ENCODE results near the gene HPS6. TPM values are rescaled to one million over a fixed set of nuclear protein-coding genes. Genes with fewer than 3 reads are reported as not detected.

HPS6 gene
- 10 to 100 TPM in 3 of 4 donors, 1 to 10 TPM in 1; 3.8 to 28.4 (median 15.6) TPM for total RNA-seq

GRCh38 chr10:102064868-102065560 lies at the start of gene HPS6:
TSS of gene HPS6 (plus strand) at chr10:102065349. CDS start at chr10:102065475, 126 bp downstream.
- Histone ChIP-seq H3K4me1 (peaks cover 0 to 17% of the 10 kb centered on the region in 2 donors), H3K4me3 (peak within 1 kb of the TSS; percentile 39 to 89), H3K27ac (peak within 1 kb of the TSS; percentile 73 to 94), H3K9me3 (no peaks in the 10 kb centered on the region), H3K36me3 (no peaks in the 10 kb centered on the region), H3K27me3 (no peaks in the 10 kb centered on the region)
- intact Hi-C loops (cut with DNase I; ENCODE audit: low total_unique reads): no loop called here
- TF ChIP-seq, protein P1, sequence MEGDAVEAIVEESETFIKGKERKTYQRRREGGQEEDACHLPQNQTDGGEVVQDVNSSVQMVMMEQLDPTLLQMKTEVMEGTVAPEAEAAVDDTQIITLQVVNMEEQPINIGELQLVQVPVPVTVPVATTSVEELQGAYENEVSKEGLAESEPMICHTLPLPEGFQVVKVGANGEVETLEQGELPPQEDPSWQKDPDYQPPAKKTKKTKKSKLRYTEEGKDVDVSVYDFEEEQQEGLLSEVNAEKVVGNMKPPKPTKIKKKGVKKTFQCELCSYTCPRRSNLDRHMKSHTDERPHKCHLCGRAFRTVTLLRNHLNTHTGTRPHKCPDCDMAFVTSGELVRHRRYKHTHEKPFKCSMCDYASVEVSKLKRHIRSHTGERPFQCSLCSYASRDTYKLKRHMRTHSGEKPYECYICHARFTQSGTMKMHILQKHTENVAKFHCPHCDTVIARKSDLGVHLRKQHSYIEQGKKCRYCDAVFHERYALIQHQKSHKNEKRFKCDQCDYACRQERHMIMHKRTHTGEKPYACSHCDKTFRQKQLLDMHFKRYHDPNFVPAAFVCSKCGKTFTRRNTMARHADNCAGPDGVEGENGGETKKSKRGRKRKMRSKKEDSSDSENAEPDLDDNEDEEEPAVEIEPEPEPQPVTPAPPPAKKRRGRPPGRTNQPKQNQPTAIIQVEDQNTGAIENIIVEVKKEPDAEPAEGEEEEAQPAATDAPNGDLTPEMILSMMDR (IDR thresholded peaks at IDR 0.05): peak in 3 of 4 experiments; percentile 13 to 47 (median 22)
- TF ChIP-seq POLR2A (IDR thresholded peaks at IDR 0.05): peak; percentile 47 to 81
- DNase-seq: peak; percentile 87 to 90

DNA sequence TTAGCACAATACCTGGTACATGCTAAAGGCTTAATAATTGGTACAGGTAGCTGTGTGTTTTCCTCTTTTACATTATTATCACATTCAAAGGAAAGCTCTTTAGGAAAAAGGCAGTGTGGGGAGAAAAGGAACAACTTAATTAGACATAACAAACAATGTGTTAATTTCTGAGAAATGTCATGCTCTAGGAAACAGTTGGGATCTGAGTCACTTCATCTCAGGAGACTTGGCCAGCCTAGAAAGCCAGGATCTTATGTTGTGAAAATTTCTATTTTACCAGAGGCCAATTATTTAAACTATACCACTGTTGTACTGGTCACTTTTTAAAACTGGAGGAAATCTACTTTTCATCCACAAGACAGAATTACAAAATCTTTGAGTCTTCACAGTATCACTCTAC lies 48.7 kb upstream of the HPS6 start:
- no peak for DNase-seq
- Histone ChIP-seq H3K36me3 (no peaks in the 10 kb centered on the region), H3K4me3 (no peak overlapping the region), H3K27ac (no peak overlapping the region), H3K27me3 (no peaks in the 10 kb centered on the region), H3K9me3 (no peaks in the 10 kb centered on the region), H3K4me1 (no peaks in the 10 kb centered on the region)
- TF ChIP-seq, protein P1 (IDR thresholded peaks at IDR 0.05): no peak
- TF ChIP-seq POLR2A (IDR thresholded peaks at IDR 0.05): no peak
- intact Hi-C loops (cut with DNase I; ENCODE audit: low total_unique reads): no loop called here

DNA sequence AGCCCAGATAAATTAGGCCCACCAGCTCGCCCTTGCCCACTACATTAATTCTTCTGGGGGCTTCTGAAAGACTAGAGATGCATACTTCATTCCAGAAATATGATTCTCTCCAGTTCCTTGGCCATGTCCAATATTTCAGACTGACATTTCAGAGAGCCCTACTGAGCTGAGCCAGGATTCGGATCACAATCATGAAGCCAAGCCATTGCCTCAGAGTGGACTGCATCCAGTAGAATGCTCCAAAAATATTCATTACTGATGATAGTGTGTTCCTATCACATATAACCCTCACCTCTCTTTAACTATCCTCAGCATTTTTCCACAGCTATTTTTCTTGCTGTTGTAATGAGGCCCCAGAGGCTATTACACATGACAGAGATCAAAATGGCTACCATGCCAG lies 47.9 kb upstream of the HPS6 start:
- H3K36me3 ChIP-seq: no peaks in the 10 kb centered on the region
- intact Hi-C loops (cut with DNase I; ENCODE audit: low total_unique reads): no loop called here

DNA sequence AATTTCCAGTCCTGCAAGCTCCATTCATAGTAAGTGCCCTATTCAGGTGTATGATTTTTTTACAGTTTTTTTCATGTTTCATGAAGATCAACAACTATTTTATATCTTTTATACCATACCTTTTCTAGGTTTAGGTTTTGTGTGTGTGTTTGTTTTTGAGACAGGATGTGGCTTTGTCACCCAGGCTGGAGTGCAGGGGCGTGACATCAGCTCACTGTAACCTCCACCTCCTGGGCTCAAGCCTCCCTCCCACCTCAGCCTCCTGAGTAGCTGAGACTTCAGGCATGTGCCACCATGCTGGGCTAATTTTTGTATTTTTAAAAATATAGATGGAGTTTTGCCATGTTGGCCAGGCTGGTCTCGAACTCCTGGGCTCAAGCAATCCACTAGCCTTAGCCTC lies 44.2 kb upstream of the HPS6 start:
- H3K27ac ChIP-seq: no peak overlapping the region
- DNase-seq: no peak
- TF ChIP-seq, protein P1 (IDR thresholded peaks at IDR 0.05): no peak
- TF ChIP-seq POLR2A (IDR thresholded peaks at IDR 0.05): no peak
- intact Hi-C loops (cut with DNase I; ENCODE audit: low total_unique reads): no loop called here
- H3K9me3 ChIP-seq: no peaks in the 10 kb centered on the region
- H3K36me3 ChIP-seq: no peaks in the 10 kb centered on the region
- no peak overlapping the region for H3K4me3 ChIP-seq
- no peaks in the 10 kb centered on the region for H3K4me1 ChIP-seq
- H3K27me3 ChIP-seq: no peaks in the 10 kb centered on the region

More for the DNA sequence above, 47.9 kb upstream of the HPS6 start:
- Histone ChIP-seq H3K9me3 (no peaks in the 10 kb centered on the region), H3K4me1 (no peaks in the 10 kb centered on the region), H3K4me3 (no peak overlapping the region), H3K27me3 (no peaks in the 10 kb centered on the region), H3K27ac (no peak overlapping the region)
- no peak for DNase-seq
- TF ChIP-seq POLR2A (IDR thresholded peaks at IDR 0.05): no peak
- TF ChIP-seq, protein P1 (IDR thresholded peaks at IDR 0.05): no peak

GRCh38 chr10:102024799-102025198 lies 40.4 kb upstream of the HPS6 start:
- Histone ChIP-seq H3K9me3 (no peaks in the 10 kb centered on the region), H3K27ac (no peak overlapping the region), H3K4me3 (no peak overlapping the region), H3K36me3 (no peaks in the 10 kb centered on the region), H3K4me1 (no peaks in the 10 kb centered on the region), H3K27me3 (no peaks in the 10 kb centered on the region)
- no peak for DNase-seq
- TF ChIP-seq POLR2A (IDR thresholded peaks at IDR 0.05): no peak
- TF ChIP-seq, protein P1 (IDR thresholded peaks at IDR 0.05): no peak
- intact Hi-C loops (cut with DNase I; ENCODE audit: low total_unique reads): no loop called here
